Smooth muscle cell (in vitro differentiated cells): ENCODE measurements around the gene SLC22A15. TPM values are rescaled to one million over a fixed set of nuclear protein-coding genes. Genes with fewer than 3 reads are reported as not detected.

Experiments used
- DNase-seq: peaks from one replicate; lab custom pipeline; 2025; ENCODE audit not compliant: unreplicated experiment; lab: John Stamatoyannopoulos, UW
- H2AFZ ChIP-seq: fragments of 200-600 bp; sonication (generic); 2 replicates; pipeline ENCODE4 v1.6.0; 2016; ENCODE audit warnings: antibody characterized with exemption, low read depth, mild to moderate bottlenecking
- H3F3A ChIP-seq: fragments of 200-600 bp; sonication (generic); 2 replicates; pipeline ENCODE4 v1.6.0; 2017; ENCODE audit warnings: antibody characterized with exemption, low read depth
- H3K27ac ChIP-seq: fragments of 200-600 bp; sonication (generic); 2 replicates; pipeline ENCODE4 v1.5.1; 2016; ENCODE audit warnings: low read depth, mild to moderate bottlenecking
- H3K27me3 ChIP-seq: fragments of 200-600 bp; sonication (generic); 2 replicates; pipeline ENCODE4 v1.6.1; 2016; ENCODE audit warnings: low read depth, mild to moderate bottlenecking
- H3K36me3 ChIP-seq: fragments of 200-600 bp; sonication (generic); 2 replicates; pipeline ENCODE4 v1.5.1; 2016; ENCODE audit warnings: low read depth
- H3K4me1 ChIP-seq: fragments of 200-600 bp; sonication (generic); 2 replicates; pipeline ENCODE4 v1.5.1; 2016; ENCODE audit warnings: low read depth
- H3K4me2 ChIP-seq: fragments of 200-600 bp; sonication (generic); 2 replicates; pipeline ENCODE4 v1.6.0; 2016; ENCODE audit warnings: mild to moderate bottlenecking
- H3K4me3 ChIP-seq: fragments of 200-600 bp; sonication (generic); 2 replicates; pipeline ENCODE4 v1.5.1; 2016; ENCODE audit warnings: mild to moderate bottlenecking
- H3K79me2 ChIP-seq: fragments of 200-600 bp; sonication (generic); 2 replicates; pipeline ENCODE4 v1.6.0; 2016; ENCODE audit warnings: low read depth, mild to moderate bottlenecking
- H3K9ac ChIP-seq: fragments of 200-600 bp; sonication (generic); 2 replicates; pipeline ENCODE4 v1.6.0; 2016; ENCODE audit warnings: low read depth
- H3K9me3 ChIP-seq: fragments of 200-600 bp; sonication (generic); replicated peaks from 2 replicates; pipeline ENCODE4 v1.5.1; 2016; ENCODE audit warnings: low read depth
- H4K20me1 ChIP-seq: fragments of 200-600 bp; sonication (generic); 2 replicates; pipeline ENCODE4 v1.6.0; 2016; ENCODE audit warnings: low read depth
- CTCF ChIP-seq: fragments of 200-600 bp; sonication (generic); IDR thresholded peaks from 2 replicates; pipeline ENCODE4 v1.5.1; 2017; ENCODE audit warnings: borderline replicate concordance, mild to moderate bottlenecking, antibody characterized with exemption; ENCODE audit not compliant: insufficient read depth, poor library complexity, severe bottlenecking
- WGBS: methylation state at CpG from one replicate; pipeline ENCODE4 v1.1.7; 2016; ENCODE audit warnings: low lambda C conversion rate; 5-methylcytosine and 5-hydroxymethylcytosine counted together
- polyA plus RNA-seq: library from polyadenylated mRNA; unstranded; fragments of >200 nt; fragmentation: Nextera tagmentation; extraction: Ambion mirVana; gene quantifications from 2 replicates; pipeline ENCODE4 v1.2.1, GENCODE V29; 2016
- total RNA-seq: library from RNA; depleted of rRNA; stranded (reverse); fragments of >200 nt; gene quantifications from 2 replicates; pipeline ENCODE4 v1.2.3, GENCODE V29; 2014

SLC22A15 gene
- total and polyA plus RNA-seq, 2 experiments from 2014 or later: 1.00 to 3.2 TPM

- Histone ChIP-seq H3K9ac (no peak overlapping the region), H3K27me3 (no peaks in the 10 kb centered on the region), H3F3A (peaks cover 10% of the 10 kb centered on the region), H3K36me3 (no peaks in the 10 kb centered on the region), H3K27ac (no peak overlapping the region), H3K4me1 (no peaks in the 10 kb centered on the region), H4K20me1 (peaks cover 25% of the 10 kb centered on the region), H3K79me2 (peaks cover 24% of the 10 kb centered on the region), H2AFZ (no peak overlapping the region), H3K4me3 (no peak overlapping the region), H3K4me2 (no peak overlapping the region), H3K9me3 (no peaks in the 10 kb centered on the region)
- no peak for DNase-seq
- peak; percentile 73 for TF ChIP-seq CTCF
- 55% methylated on average over 3 of the region's 3 CpGs for WGBS
Measured at GRCh38 chr1:115980998-115981993, 5.0 kb downstream of the SLC22A15 start.

GRCh38 chr1:115982400-115982799 is 6.1 kb downstream of the SLC22A15 start:
- no peak overlapping the region for H2AFZ ChIP-seq
- no peak overlapping the region for H3K4me2 ChIP-seq
- no peaks in the 10 kb centered on the region for H3K36me3 ChIP-seq
- H4K20me1 ChIP-seq: peaks cover 30% of the 10 kb centered on the region
- H3K27ac ChIP-seq: no peak overlapping the region
- H3F3A ChIP-seq: peaks cover 1% of the 10 kb centered on the region
- H3K27me3 ChIP-seq: no peaks in the 10 kb centered on the region
- no peaks in the 10 kb centered on the region for H3K4me1 ChIP-seq
- H3K4me3 ChIP-seq: no peak overlapping the region
- H3K79me2 ChIP-seq: peaks cover 24% of the 10 kb centered on the region
- no peaks in the 10 kb centered on the region for H3K9me3 ChIP-seq
- WGBS: 78% methylated on average over 3 of the region's 3 CpGs
- no peak overlapping the region for H3K9ac ChIP-seq
- no peak for DNase-seq
- no peak for TF ChIP-seq CTCF

DNA sequence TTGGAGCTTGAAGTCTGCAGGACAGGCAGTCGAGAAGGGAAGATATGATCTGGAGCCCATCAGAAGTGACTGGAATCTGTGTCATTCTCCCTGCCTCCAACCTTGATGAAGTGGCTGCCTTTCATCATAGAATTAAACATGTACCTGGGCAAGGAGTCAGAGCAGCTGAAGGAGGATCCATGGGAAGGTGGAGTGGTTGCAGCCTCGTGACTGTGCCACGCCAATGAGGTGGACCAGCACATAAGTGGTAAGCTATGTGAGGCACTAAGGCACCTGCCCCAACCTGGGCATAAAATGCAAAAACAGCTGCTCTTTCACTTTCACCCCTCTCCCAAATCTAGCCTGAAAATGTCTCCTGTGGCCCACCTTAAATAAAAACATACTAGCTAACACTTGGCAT is 7.3 kb downstream of the SLC22A15 start:
- DNase-seq: no peak
- no peak overlapping the region for H3K4me2 ChIP-seq
- H3K27ac ChIP-seq: no peak overlapping the region
- no peaks in the 10 kb centered on the region for H3K36me3 ChIP-seq
- no peaks in the 10 kb centered on the region for H3K4me1 ChIP-seq
- no peaks in the 10 kb centered on the region for H3K27me3 ChIP-seq
- H4K20me1 ChIP-seq: peaks cover 32% of the 10 kb centered on the region
- no peak for TF ChIP-seq CTCF
- H3K79me2 ChIP-seq: peaks cover 24% of the 10 kb centered on the region
- no peak overlapping the region for H3K4me3 ChIP-seq
- H3F3A ChIP-seq: no peaks in the 10 kb centered on the region
- no peaks in the 10 kb centered on the region for H3K9me3 ChIP-seq
- WGBS: 81% methylated on average over 3 of the region's 3 CpGs
- no peak overlapping the region for H2AFZ ChIP-seq
- H3K9ac ChIP-seq: no peak overlapping the region

DNA sequence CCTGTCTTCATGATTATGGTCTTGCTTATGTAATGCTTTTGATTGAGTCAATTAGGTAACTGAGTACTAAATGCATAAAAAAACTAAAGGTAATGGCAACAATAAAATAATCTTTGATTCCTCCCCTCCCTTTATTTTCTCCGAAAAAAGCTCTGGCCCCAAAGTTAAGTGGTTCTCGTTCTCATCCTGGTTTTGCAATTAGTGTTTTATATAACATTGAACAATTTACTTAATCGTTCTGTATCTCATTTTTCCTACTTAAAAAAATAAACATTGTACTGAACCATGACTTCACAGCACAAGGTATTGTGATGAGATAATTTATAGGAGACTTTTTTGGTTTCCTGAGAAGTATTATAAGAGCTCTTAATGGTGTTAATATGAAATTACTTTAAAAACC is 11.3 kb downstream of the SLC22A15 start:
- peaks cover 16% of the 10 kb centered on the region for H3K79me2 ChIP-seq
- DNase-seq: no peak
- H3K27ac ChIP-seq: no peak overlapping the region
- TF ChIP-seq CTCF: no peak
- no peaks in the 10 kb centered on the region for H3K9me3 ChIP-seq
- no peaks in the 10 kb centered on the region for H3K4me1 ChIP-seq
- H3K9ac ChIP-seq: no peak overlapping the region
- H2AFZ ChIP-seq: no peak overlapping the region
- H4K20me1 ChIP-seq: peaks cover 23% of the 10 kb centered on the region
- WGBS: 98% methylated on average over 3 of the region's 3 CpGs
- no peaks in the 10 kb centered on the region for H3K27me3 ChIP-seq
- no peaks in the 10 kb centered on the region for H3K36me3 ChIP-seq
- H3F3A ChIP-seq: no peaks in the 10 kb centered on the region
- no peak overlapping the region for H3K4me3 ChIP-seq
- no peak overlapping the region for H3K4me2 ChIP-seq
